Activated naive CD8-positive, alpha-beta T cell treated with anti-CD3 and anti-CD28 coated beads, Interleukin-2, amount 50 U/mL, for 16 hours (primary cell): Measurements from ENCODE around the gene RARS1.

Source experiments
- DNase-seq: peaks from one replicate; pipeline ENCODE4 v3.0.0-alpha.2; 2020; ENCODE audit warnings: low read depth, low spot score

The RARS1 gene

GRCh38 chr5:168486136-168486879 lies at the start of gene RARS1:
TSS of gene RARS1 (plus strand) at chr5:168486471. CDS start at chr5:168486499, 28 bp downstream.
- DNase-seq = peak; percentile 82

- DNase-seq = no peak
Measured at GRCh38 chr5:168438349-168438748, 47.9 kb upstream of the RARS1 start.

DNA sequence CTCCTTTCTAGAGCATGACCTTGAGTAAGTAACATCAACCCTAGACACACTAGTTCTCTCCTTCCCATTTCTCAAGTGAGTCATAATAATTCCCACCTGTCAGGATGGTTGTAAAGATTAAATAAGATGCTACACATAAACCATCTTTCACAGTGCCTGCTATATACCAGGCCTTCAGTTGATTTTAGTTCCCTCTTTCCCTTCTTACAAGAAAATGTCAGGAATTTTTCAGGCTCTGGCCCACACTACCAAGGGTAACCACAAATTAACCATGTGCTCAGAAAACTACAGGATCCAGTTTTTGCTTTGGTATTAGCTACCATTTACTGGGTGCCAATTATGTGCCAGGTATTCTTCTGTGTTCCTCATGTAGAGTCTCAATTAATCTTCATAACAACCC lies 42.7 kb upstream of the RARS1 start:
- DNase-seq = no peak

GRCh38 chr5:168443950-168444700 lies 42.1 kb upstream of the RARS1 start:
- DNase-seq = no peak

- no peak for DNase-seq
Measured at GRCh38 chr5:168446983-168447619, 39.2 kb upstream of the RARS1 start.

- no peak for DNase-seq
Measured at GRCh38 chr5:168447808-168448207, 38.5 kb upstream of the RARS1 start.

- DNase-seq = no peak
Measured at GRCh38 chr5:168449166-168449565, 37.1 kb upstream of the RARS1 start.

DNA sequence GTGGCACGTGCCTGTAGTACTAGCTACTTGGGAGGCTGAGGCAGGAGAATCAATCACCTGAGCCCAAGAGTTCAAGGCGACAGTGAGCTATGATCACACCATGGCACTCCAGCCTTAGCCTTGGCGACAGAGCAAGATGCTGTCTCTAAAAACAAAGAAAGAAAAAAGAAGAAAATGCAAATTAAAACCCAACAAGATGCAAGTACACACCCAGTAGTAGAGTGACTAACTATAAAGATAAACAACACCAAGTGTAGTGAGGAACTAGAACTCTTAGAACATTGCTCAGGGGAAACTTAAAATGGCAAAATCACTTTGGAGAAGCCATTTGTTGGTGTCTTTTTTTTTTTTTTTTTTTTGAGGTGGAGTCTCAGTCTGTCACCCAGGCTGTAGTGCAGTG lies 34.7 kb upstream of the RARS1 start:
- DNase-seq = no peak

DNA sequence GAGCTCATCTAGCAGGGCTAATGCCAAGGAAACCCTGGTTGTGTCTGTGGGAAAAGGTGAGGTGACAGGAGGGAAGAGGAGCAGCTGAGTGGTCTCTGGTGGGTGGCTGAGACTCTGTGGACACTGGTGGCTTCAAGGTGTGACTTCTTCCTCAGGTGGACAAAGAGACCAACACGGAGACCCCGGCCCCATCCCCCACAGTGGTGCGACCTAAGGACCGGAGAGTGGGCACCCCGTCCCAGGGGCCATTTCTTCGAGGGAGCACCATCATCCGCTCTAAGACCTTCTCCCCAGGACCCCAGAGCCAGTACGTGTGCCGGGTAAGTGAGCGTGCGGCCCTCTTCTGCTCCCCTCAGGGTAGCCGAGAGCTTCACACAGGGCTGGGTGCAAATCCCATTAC lies 31.1 kb upstream of the RARS1 start:
- no peak for DNase-seq

- DNase-seq = no peak
Measured at GRCh38 chr5:168457542-168457941, 28.7 kb upstream of the RARS1 start.

DNA sequence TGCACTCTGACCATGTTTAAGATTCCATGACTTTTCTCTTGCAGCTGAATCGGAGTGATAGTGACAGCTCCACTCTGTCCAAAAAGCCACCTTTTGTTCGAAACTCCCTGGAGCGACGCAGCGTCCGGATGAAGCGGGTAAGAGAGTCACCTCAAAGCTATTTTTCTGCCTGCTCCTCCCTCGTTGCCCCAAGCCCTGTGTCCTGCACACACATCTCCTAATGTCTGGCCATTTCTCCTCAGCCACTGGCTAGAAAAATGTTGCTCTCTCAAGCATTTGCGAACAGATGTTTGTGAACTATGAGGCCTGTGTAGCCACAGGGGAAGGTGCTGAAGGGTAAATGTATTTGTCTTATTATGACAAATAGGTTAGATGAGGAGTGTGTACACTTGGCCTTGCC lies 25.7 kb upstream of the RARS1 start:
- DNase-seq = no peak

DNA sequence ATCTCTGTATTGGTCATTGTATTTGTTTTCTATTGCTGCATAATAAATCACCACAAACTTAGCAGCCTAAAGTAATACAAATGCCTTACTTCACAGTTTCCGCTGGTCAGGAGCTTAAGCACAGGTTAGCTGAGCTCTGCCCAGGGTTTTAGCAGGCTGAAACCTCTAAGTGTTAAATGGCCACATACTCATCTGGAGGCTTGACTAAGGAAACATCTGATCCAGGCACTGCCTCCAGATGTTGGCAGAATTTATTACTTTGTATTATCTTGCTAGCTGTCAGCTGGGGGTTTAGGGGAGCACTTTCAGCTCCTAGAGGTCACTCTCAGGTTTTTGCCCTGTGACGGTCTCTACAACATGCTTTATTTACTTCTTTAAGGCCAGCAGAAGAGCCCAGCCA lies 23.2 kb upstream of the RARS1 start:
- DNase-seq = no peak

DNA sequence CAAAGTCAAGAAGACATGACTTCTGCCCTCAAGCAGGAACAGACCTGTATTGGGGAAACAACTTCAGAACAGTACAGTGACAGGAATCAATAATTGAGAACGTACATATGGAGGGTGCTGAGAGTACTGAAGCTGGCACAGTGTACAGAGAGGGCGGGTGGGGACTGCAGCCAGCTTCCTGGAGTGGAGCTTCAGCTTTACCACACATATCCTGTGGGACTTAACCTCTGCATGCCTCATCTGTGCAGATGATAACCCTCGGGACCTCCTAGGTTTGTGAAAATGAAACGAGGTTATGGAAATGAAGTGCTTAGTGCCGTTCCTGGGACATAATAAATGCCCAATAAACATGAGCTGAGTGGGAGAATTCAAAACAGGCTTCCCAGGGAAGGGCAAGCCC lies 22.1 kb upstream of the RARS1 start:
- DNase-seq = no peak

DNA sequence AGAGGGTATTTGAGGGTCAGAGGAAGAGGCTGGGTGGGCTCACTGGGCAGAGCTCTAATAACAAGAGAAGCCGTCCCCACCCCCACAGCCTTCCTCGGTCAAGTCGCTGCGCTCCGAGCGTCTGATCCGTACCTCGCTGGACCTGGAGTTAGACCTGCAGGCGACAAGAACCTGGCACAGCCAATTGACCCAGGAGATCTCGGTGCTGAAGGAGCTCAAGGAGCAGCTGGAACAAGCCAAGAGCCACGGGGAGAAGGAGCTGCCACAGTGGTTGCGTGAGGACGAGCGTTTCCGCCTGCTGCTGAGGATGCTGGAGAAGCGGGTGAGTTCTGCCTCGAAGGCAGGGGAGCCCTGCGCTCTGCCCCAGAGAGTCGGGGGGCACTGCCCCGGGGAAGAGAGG lies 21.6 kb upstream of the RARS1 start:
- DNase-seq = no peak

GRCh38 chr5:168467755-168468330 lies 18.4 kb upstream of the RARS1 start:
- no peak for DNase-seq

GRCh38 chr5:168468836-168469235 lies 17.4 kb upstream of the RARS1 start:
- DNase-seq = no peak

- DNase-seq = no peak
Measured at GRCh38 chr5:168469816-168470215, 16.5 kb upstream of the RARS1 start.

- no peak for DNase-seq
Measured at GRCh38 chr5:168471785-168472184, 14.5 kb upstream of the RARS1 start.

GRCh38 chr5:168472329-168472728 lies 13.9 kb upstream of the RARS1 start:
- DNase-seq = no peak

DNA sequence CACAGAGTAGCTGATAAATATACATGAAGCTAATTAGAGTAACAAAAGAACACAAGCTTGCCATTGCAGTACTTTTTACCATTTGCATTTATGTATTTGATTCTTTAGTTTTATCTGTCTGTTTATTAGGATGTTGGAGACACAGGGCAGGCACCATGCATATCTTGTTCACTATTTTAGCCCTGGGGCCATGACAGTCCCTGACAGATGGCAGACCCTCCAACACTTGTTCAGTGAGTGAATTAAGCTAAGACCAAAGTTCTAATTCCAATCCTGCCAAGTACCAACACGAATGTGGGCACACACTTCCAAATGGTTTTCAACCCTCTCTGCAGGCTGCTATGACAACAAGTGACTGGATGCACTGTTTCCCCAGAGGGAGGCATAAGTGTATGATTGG lies 12.0 kb upstream of the RARS1 start:
- DNase-seq = no peak

DNA sequence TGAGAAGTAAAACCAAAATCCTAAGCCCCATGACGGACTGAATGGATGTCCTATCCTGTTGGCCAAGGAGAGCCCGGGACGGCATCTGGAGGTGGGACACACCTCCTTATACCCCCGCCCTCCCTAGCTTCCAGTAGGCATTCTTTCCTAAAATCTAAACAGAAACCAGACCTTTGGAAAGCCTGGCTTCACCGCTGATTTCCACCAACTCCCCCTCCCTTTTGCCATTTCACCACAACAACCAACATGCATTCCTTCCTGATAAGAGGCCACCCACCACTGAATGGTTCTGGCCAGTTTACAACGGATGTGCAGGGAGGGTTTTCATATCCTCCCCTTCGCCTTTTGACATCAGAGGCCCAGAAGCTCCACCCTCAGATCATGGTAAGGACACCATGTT lies 9.2 kb upstream of the RARS1 start:
- DNase-seq = no peak

- no peak for DNase-seq
Measured at GRCh38 chr5:168479166-168479565, 7.1 kb upstream of the RARS1 start.
